ENCODE measurements around the gene RIMKLB.
"Not testable (repeated sequence)": the region's sequence is repeated elsewhere in the genome, so short reads cannot be mapped to it uniquely, and the experiment has no call there.

RIMKLB gene

GRCh38 chr12:8695116-8695515 is 2.7 kb upstream of the RIMKLB start:
- no peak for DNase-seq (ENCODE audit: low read depth)

GRCh38 chr12:8696442-8697090 is 1.2 kb upstream of the RIMKLB start:
- DNase-seq (ENCODE audit: low read depth): no peak

GRCh38 chr12:8697120-8697475 is 693 bp upstream of the RIMKLB start:
- DNase-seq (ENCODE audit: low read depth): no peak

GRCh38 chr12:8698132-8698851 is 501 bp downstream of the RIMKLB start:
- peak; percentile 15 for DNase-seq (ENCODE audit: low read depth)

GRCh38 chr12:8698879-8699278 is 1.1 kb downstream of the RIMKLB start:
- no peak for DNase-seq (ENCODE audit: low read depth)

GRCh38 chr12:8699714-8700113 is 1.9 kb downstream of the RIMKLB start:
- no peak for DNase-seq (ENCODE audit: low read depth)

- no peak for DNase-seq (ENCODE audit: low read depth)
Measured at GRCh38 chr12:8701046-8701660, 3.4 kb downstream of the RIMKLB start.

GRCh38 chr12:8702159-8702558 is 4.4 kb downstream of the RIMKLB start:
- DNase-seq (ENCODE audit: low read depth): no peak

- no peak for DNase-seq (ENCODE audit: low read depth)
Measured at GRCh38 chr12:8709124-8709830, 11.5 kb downstream of the RIMKLB start.

- DNase-seq (ENCODE audit: low read depth): no peak
Measured at GRCh38 chr12:8712572-8712971, 14.8 kb downstream of the RIMKLB start.

GRCh38 chr12:8722286-8722800 is 24.6 kb downstream of the RIMKLB start:
- DNase-seq (ENCODE audit: low read depth): no peak

- no peak for DNase-seq (ENCODE audit: low read depth)
Measured at GRCh38 chr12:8734873-8735381, 37.1 kb downstream of the RIMKLB start.

- DNase-seq (ENCODE audit: low read depth): no peak
Measured at GRCh38 chr12:8742501-8742900, 44.7 kb downstream of the RIMKLB start.

GRCh38 chr12:8743121-8743520 is 45.3 kb downstream of the RIMKLB start:
- DNase-seq (ENCODE audit: low read depth): not testable (repeated sequence)

- not testable (repeated sequence) for DNase-seq (ENCODE audit: low read depth)
Measured at GRCh38 chr12:8745631-8746030, 47.8 kb downstream of the RIMKLB start.

GRCh38 chr12:8746046-8746445 is 48.3 kb downstream of the RIMKLB start:
- DNase-seq (ENCODE audit: low read depth): no peak

GRCh38 chr12:8760076-8760475 is 62.3 kb downstream of the RIMKLB start:
- DNase-seq (ENCODE audit: low read depth): not testable (repeated sequence)

GRCh38 chr12:8762701-8763100 is 64.9 kb downstream of the RIMKLB start:
- not testable (repeated sequence) for DNase-seq (ENCODE audit: low read depth)

- not testable (repeated sequence) for DNase-seq (ENCODE audit: low read depth)
Measured at GRCh38 chr12:8766121-8766520, 68.3 kb downstream of the RIMKLB start.

- no peak for DNase-seq (ENCODE audit: low read depth)
Measured at GRCh38 chr12:8770499-8770898, 72.7 kb downstream of the RIMKLB start.

GRCh38 chr12:8771072-8771471 is 73.3 kb downstream of the RIMKLB start:
- no peak for DNase-seq (ENCODE audit: low read depth)

GRCh38 chr12:8773461-8773860 is 75.7 kb downstream of the RIMKLB start:
- no peak for DNase-seq (ENCODE audit: low read depth)
